Erythroblast (primary cell): ENCODE measurements around the gene MAPK12.
"Not testable (repeated sequence)": the region's sequence is repeated elsewhere in the genome, so short reads cannot be mapped to it uniquely, and the experiment has no call there.

Experiments used
- DNase-seq, 2 experiments: peaks; one replicate each; lab custom pipeline; 2025; lab: John Stamatoyannopoulos, UW
- GATA1 ChIP-seq: IDR thresholded peaks from 2 replicates; pipeline ENCODE4 v1.6.1; 2011; ENCODE audit warnings: low read depth, mild to moderate bottlenecking, control low read depth, low read length, moderate library complexity
- POLR2A ChIP-seq: IDR thresholded peaks from 2 replicates; pipeline ENCODE4 v1.6.1; 2011; ENCODE audit warnings: mild to moderate bottlenecking, low read length

The MAPK12 gene

GRCh38 chr22:50281957-50282356 is 20.5 kb upstream of the MAPK12 start:
- DNase-seq, result no peak
- TF ChIP-seq POLR2A (no peak), GATA1 (no peak)

GRCh38 chr22:50281384-50281760 is 19.9 kb upstream of the MAPK12 start:
- no peak for DNase-seq
- no peak for TF ChIP-seq GATA1
- no peak for TF ChIP-seq POLR2A

DNA sequence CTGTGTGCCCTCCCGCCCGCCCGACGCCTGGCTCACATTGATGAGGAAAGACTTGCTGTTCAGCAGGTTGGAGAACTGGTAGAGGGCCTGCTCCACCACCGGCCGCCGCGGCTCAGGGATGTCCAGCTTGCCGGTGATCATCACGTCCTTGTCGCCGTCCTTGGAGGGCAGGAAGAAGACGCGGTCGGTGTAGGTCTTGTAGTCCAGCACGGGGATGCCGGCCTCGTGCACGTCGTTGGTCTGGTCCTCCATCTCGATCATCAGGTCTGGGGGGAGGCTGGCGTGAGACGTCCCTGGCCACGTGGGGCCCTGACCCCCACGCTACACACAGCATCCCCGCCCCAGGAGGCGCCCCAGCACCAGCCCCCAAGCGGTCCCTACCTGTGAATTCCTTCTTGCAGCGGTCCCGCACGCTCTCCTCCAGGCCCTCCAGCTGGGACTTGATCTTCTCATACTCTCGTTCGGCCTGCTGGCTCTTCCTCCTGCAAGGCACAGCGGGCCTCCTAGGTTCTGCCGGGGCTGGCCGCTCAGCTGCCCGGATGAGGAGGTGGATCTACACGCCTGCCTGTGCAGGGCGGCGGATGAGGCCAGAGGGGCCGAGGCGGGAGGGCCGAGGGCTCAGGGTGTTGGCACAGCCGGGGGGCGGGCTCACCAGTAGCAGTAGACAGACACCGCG is 19.4 kb upstream of the MAPK12 start:
- DNase-seq, result no peak
- TF ChIP-seq GATA1, result no peak
- no peak for TF ChIP-seq POLR2A

GRCh38 chr22:50280022-50280707 is 18.7 kb upstream of the MAPK12 start:
- no peak for TF ChIP-seq POLR2A
- no peak for TF ChIP-seq GATA1
- no peak for DNase-seq

DNA sequence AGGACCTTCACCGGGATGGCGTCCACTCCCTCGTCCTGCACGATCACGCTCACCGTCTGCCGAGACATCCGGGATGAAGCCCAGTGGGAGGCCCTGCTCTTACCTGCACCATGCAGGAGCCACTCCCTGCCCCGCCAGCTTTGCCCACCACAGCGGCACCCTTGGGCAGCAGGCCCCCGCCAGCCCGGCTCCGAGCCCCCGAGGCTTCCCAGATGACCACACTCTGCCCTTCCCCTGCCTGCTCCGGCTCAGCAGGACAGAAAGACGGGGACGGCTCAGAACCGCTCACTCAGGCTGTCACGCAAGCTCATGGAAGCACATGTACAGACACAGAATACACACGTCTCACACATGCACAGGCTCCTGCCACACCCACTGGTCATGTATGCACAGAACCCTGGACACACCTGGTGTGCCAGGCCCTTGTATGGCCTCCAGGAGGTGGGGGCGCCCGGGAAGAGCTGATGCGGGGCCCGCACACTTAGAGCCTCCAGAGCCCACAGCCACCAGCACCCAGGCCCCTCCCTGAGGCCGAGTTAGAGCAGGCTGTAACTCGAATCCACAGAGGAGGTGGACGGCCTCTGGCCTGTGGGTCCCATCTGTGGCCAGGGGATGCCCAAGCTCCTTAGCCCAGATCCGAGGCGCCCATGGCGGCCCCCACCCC is 17.6 kb upstream of the MAPK12 start:
- DNase-seq, result no peak

DNA sequence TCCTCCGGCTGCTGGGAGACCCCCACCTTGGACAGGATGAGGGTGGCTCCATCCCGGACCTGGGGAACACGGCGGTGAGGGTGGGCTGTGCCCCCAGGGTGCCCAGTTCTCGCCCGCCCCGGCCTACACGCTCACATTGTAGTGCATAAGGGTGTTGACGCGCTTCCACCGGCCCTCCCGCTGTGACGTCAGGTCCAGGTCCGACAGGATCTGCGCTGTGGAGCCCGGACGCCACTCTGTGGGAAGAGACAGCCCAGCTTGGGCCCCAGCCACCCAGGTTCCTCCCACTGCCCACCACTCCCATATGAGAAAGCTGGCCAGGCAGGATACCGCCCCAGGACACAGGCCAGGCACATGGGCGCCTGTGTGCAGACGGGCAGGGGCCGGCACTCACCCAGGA is 17.0 kb upstream of the MAPK12 start:
- DNase-seq, result no peak
- TF ChIP-seq GATA1, result no peak
- TF ChIP-seq POLR2A, result no peak

More for the DNA sequence above, 17.6 kb upstream of the MAPK12 start:
- TF ChIP-seq POLR2A (no peak), GATA1 (no peak)

GRCh38 chr22:50277761-50278160 is 16.3 kb upstream of the MAPK12 start:
- DNase-seq, result no peak
- TF ChIP-seq POLR2A, result no peak
- no peak for TF ChIP-seq GATA1

DNA sequence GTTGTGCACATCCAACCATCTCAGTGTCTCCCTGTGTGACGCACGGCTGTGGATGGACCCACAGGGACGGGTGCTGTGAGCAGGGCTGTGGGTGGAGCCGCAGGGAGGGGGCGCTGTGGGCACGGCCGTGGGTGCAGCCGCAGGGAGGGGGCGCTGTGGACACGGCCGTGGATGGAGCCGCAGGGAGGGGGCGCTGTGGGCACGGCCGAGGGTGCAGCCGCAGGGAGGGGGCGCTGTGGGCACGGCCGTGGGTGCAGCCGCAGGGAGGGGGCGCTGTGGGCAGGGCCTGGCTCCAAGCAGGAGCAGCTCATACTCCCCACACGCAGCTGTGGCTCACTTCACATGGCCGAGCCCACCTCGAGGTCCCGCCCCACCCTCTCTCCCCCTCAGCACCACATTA is 14.7 kb upstream of the MAPK12 start:
- peak; percentile 72 to 77 for DNase-seq
- TF ChIP-seq GATA1, result no peak
- TF ChIP-seq POLR2A, result no peak

DNA sequence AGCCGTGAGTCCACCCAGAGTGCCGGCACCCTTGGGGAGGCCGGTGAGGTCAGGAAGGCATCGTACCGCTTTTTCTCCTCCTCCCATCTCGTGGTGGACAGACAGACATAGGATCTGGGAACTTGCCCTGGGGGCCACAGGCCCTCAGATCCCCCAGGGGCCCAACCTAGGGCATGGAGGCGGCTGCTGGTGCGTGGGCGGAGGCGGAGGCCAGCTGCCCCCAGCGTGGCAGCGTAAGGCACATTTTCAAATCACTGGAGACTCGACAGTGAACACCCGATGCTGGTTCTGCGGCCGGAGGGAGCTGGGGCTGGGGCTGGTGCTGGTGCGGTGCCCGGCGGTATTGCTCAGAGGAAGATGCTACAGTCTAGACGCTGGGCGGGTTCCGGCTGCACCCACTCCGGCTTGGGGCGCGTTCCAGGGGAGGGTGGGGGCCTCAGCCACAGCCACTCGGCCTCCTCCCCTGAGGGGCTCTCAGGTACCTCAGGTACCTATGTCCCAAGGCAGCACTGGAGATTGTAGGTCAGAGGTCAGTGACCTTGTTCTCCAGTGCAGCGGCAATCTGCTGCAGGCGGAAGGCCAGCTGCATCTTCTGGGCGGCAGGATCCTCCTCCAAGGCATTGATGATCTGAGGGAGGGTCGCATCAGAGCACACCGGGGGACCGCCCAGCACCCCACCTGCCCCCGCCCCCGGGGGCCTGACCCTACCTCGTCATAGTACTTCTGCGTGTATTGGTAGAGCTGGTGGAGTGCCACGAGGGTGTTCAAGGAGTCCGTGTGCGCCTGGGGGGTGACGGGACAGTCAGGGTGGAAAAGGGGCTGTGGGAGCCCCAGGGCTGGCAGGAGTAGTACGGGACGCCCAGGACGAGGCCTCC is 13.9 kb upstream of the MAPK12 start:
- TF ChIP-seq POLR2A (no peak), GATA1 (no peak)
- DNase-seq, result no peak

DNA sequence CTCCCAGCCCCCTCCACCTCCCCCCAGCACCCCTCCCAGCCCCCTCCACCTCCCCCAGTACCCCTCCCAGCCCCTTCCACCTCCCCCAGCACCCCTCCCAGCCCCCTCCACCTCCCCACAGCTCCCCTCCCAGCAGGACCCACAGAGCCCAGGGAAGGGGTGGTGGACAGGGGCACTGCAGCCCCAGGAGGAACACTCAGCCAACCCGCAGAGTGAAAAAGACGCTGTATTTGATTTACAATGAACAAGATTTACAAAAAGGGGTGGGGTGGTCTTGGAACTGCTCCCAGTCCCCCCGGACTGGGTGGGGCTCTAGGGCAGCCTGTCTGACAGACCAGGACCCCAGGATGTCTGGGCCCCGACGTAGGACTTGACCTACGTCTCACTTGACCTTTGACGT is 13.3 kb upstream of the MAPK12 start:
- no peak for DNase-seq
- TF ChIP-seq GATA1, result no peak

GRCh38 chr22:50274311-50274710 is 12.8 kb upstream of the MAPK12 start:
- TF ChIP-seq GATA1 (no peak), POLR2A (no peak)
- DNase-seq, result peak; percentile 37 to 50

DNA sequence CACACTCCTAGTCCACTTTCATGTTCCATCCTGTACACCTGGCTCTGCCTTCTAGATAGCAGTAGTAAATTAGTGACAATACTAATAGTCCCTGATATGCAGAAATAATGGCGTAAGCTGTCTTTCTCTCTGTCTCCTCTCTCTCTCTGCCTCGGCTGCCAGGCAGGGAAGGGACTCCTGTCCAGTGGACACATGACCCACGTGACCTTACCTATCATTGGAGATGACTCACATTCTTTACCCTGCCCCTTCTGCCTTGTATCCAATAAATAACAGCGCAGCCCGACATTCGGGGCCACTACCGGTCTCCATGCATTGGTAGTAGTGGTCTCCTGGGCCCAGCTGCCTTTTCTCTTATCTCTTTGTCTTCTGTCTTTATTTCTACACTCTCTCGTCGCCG is 12.3 kb upstream of the MAPK12 start:
- DNase-seq, result not testable (repeated sequence)

DNA sequence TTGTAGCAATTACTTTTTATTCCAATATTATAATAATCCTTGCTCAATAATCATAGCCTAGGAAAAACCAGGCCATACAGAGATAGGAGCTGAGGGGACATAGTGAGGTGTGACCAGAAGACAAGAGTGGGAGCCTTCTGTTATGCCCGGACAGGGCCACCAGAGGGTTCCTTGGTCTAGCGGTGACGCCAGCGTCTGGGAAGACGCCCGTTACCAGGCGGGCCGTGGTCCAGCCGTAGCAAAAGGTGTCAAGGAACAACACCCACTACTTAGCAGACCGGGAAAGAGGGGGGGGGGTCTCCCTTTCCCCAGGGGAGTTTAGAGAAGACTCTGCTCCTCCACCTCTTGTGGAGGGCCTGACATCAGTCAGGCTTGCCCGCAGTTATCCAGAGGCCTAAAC is 11.9 kb upstream of the MAPK12 start:
- DNase-seq, result not testable (repeated sequence)
